HK-2 (cell line): ENCODE data around the gene HOXA9.

Experiments used
- DNase-seq: peaks from one replicate; pipeline ENCODE4 v3.0.0-alpha.2; 2018; ENCODE audit not compliant: unreplicated experiment

Gene HOXA9

GRCh38 chr7:27153526-27153925 is 11.8 kb downstream of the HOXA9 start:
- no peak for DNase-seq

- DNase-seq, result no peak
Measured at GRCh38 chr7:27152816-27153442, 12.4 kb downstream of the HOXA9 start.

- DNase-seq, result no peak
Measured at GRCh38 chr7:27151931-27152815, 13.2 kb downstream of the HOXA9 start, which contains the start of gene HOXA3. Gene HOXA3, minus strand, starts transcription at chr7:27152583. Its CDS starts 41,943 bp downstream, at chr7:27110640.

- no peak for DNase-seq
Measured at GRCh38 chr7:27151341-27151930, 13.9 kb downstream of the HOXA9 start.

- peak; percentile 83 for DNase-seq
Measured at GRCh38 chr7:27150568-27151340, 14.6 kb downstream of the HOXA9 start.

GRCh38 chr7:27149842-27150567 is 15.3 kb downstream of the HOXA9 start:
- DNase-seq, result no peak

GRCh38 chr7:27148756-27149641 is 16.3 kb downstream of the HOXA9 start:
- no peak for DNase-seq

DNA sequence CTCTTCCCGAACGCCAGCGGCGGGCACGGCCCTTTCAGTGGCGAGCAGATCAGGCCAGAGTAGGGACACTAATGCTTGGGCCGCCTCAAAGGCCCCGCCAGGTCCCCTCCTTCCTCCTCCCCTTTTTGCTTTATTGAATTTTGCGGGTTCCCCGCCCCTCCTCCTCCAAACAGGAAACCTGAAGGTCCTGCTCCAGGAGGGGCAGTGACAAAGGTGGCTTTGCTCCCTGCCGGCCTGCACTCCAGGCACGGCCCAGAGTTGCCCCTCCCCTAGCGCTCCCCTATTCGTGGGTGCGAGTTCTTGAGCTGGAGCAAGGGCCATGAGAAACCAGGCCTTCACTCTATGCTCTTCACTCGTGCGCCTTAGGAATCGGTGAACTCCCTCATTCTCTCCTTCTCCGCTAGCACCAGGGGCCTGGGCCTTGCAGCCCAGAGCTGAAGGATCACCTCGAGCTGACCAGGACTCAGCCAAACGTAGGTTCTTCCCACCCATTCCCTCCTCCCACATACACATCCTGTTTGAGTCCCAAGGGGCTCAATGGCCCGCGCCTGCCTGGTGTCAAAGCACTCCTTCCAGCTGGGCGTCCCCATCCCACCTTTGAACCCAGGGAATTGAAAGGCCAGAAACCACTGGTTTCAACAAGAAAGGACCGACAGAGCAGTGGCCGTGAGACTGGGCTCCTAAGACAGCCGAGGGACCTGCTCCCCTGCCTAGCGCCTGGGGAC is 17.1 kb downstream of the HOXA9 start:
- DNase-seq, result peak; percentile 70

- peak; percentile 65 for DNase-seq
Measured at GRCh38 chr7:27147199-27148030, 17.9 kb downstream of the HOXA9 start, which contains the start of gene HOXA6. Gene HOXA6, minus strand, starts transcription at chr7:27147774. Its CDS starts 25 bp downstream, at chr7:27147749.

GRCh38 chr7:27146491-27147198 is 18.7 kb downstream of the HOXA9 start:
- DNase-seq, result no peak

GRCh38 chr7:27145914-27146412 is 19.4 kb downstream of the HOXA9 start:
- no peak for DNase-seq

- DNase-seq, result no peak
Measured at GRCh38 chr7:27145165-27145913, 20.0 kb downstream of the HOXA9 start.

DNA sequence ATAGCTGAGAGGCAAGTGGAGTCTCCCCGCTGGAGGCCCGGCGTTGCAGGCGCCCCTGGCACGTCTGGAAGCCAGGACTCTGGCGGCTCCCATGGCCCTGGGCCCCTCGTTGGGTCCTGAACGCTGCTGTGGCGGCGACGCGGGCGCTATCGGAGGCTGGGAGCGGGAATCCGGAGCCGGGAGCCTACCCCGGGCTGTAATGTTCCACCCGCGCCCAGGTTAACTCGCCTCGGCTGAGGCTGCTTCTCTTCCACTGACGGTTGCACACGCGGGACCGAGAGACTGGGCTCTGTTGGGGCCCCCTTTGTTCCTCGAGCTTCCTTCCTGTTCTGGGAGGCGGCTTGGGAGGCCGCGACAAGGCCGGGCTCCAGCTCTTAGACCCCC is 20.6 kb downstream of the HOXA9 start:
- DNase-seq, result no peak

GRCh38 chr7:27143950-27144780 is 21.2 kb downstream of the HOXA9 start:
- no peak for DNase-seq

- DNase-seq, result peak; percentile 88
Measured at GRCh38 chr7:27143023-27143949, 22.1 kb downstream of the HOXA9 start, which contains the start of gene HOXA5. Gene HOXA5, minus strand, starts transcription at chr7:27143681. Its CDS starts 74 bp downstream, at chr7:27143607.
